Measurements from ENCODE around the gene CHRNE.
A peak's percentile ranks its signal among the peaks of the same experiment; 100 is the strongest.

CHRNE gene

GRCh38 chr17:4942760-4943508 is 40.0 kb upstream of the CHRNE start:
- H3K27me3 ChIP-seq (ENCODE audit: low read depth, low read length): no peaks in the 10 kb centered on the region
- no peak overlapping the region for H3K4me3 ChIP-seq (ENCODE audit: low read length)
- peaks cover 30% of the 10 kb centered on the region for H4K20me1 ChIP-seq (ENCODE audit: insufficient read depth, low read length)
- peaks cover 93% of the 10 kb centered on the region for H3K79me2 ChIP-seq (ENCODE audit: low read length)
- H3K4me1 ChIP-seq (ENCODE audit: low read length): peaks cover 41% of the 10 kb centered on the region
- no peaks in the 10 kb centered on the region for H3K9me3 ChIP-seq (ENCODE audit: insufficient read depth, low read length)
- peaks cover 58% of the 10 kb centered on the region for H3K36me3 ChIP-seq (replicated peaks; ENCODE audit: low read depth, low read length)
- no peak overlapping the region for H2AFZ ChIP-seq (ENCODE audit: low read depth, low read length)
- no peak overlapping the region for H3K9ac ChIP-seq (ENCODE audit: low read length)
- H3K4me2 ChIP-seq (ENCODE audit: low read length): no peak overlapping the region
- no peak for TF ChIP-seq EZH2phosphoT487 (IDR thresholded peaks at IDR 0.05; ENCODE audit: low read depth)
- TF ChIP-seq CTCF (IDR thresholded peaks at IDR 0.05; ENCODE audit: low read depth, low read length): no peak
- 0 out of 2 replicates have a peak overlapping the region, but pooled peaks have one; percentile 100 for H3K27ac ChIP-seq (ENCODE audit: low read length)

GRCh38 chr17:4941319-4941610 is 38.4 kb upstream of the CHRNE start:
- peaks cover 76% of the 10 kb centered on the region for H3K79me2 ChIP-seq (ENCODE audit: low read length)
- no peak for TF ChIP-seq EZH2phosphoT487 (IDR thresholded peaks at IDR 0.05; ENCODE audit: low read depth)
- no peak for TF ChIP-seq CTCF (IDR thresholded peaks at IDR 0.05; ENCODE audit: low read depth, low read length)
- peak overlapping the region; percentile 90 for H3K27ac ChIP-seq (ENCODE audit: low read length)
- H3K27me3 ChIP-seq (ENCODE audit: low read depth, low read length): no peaks in the 10 kb centered on the region
- H3K4me1 ChIP-seq (ENCODE audit: low read length): peaks cover 41% of the 10 kb centered on the region
- H3K9me3 ChIP-seq (ENCODE audit: insufficient read depth, low read length): no peaks in the 10 kb centered on the region
- peaks cover 48% of the 10 kb centered on the region for H3K36me3 ChIP-seq (replicated peaks; ENCODE audit: low read depth, low read length)
- H3K4me2 ChIP-seq (ENCODE audit: low read length): peak overlapping the region; percentile 96
- H3K9ac ChIP-seq (ENCODE audit: low read length): peak overlapping the region; percentile 97
- peaks cover 23% of the 10 kb centered on the region for H4K20me1 ChIP-seq (ENCODE audit: insufficient read depth, low read length)
- H3K4me3 ChIP-seq (ENCODE audit: low read length): peak overlapping the region; percentile 98
- H2AFZ ChIP-seq (ENCODE audit: low read depth, low read length): no peak overlapping the region

GRCh38 chr17:4940555-4941318 is 37.8 kb upstream of the CHRNE start:
- peaks cover 19% of the 10 kb centered on the region for H4K20me1 ChIP-seq (ENCODE audit: insufficient read depth, low read length)
- H3K4me1 ChIP-seq (ENCODE audit: low read length): peaks cover 35% of the 10 kb centered on the region
- peak overlapping the region; percentile 18; the same call in 1 of the 2 replicates for H2AFZ ChIP-seq (ENCODE audit: low read depth, low read length)
- peak overlapping the region; percentile 90 for H3K27ac ChIP-seq (ENCODE audit: low read length)
- peak overlapping the region; percentile 98 for H3K4me3 ChIP-seq (ENCODE audit: low read length)
- H3K9ac ChIP-seq (ENCODE audit: low read length): peak overlapping the region; percentile 97
- H3K27me3 ChIP-seq (ENCODE audit: low read depth, low read length): no peaks in the 10 kb centered on the region
- H3K36me3 ChIP-seq (replicated peaks; ENCODE audit: low read depth, low read length): peaks cover 43% of the 10 kb centered on the region
- H3K4me2 ChIP-seq (ENCODE audit: low read length): peak overlapping the region; percentile 96
- H3K9me3 ChIP-seq (ENCODE audit: insufficient read depth, low read length): no peaks in the 10 kb centered on the region
- TF ChIP-seq CTCF (IDR thresholded peaks at IDR 0.05; ENCODE audit: low read depth, low read length) (no peak), EZH2phosphoT487 (IDR thresholded peaks at IDR 0.05; ENCODE audit: low read depth) (no peak)
- peaks cover 71% of the 10 kb centered on the region for H3K79me2 ChIP-seq (ENCODE audit: low read length)

Data from OCI-LY3 (cell line).